Astrocyte of the spinal cord (primary cell): ENCODE results near the gene SATB2.

ENCODE experiments used
- DNase-seq: peaks from one replicate; pipeline ENCODE4 v3.0.0; 2011; ENCODE audit warnings: low read depth, low spot score
- H3K4me3 ChIP-seq: 2 replicates; pipeline ENCODE4 v1.5.1; 2011; ENCODE audit warnings: low read depth, mild to moderate bottlenecking, low read length, moderate library complexity
- in situ Hi-C: cut with HindIII; loops from 2 replicates; pipeline ENCODE4 v1.10.0; 2017; ENCODE audit warnings: low sequenced_read_pairs
- TF ChIP-seq, protein P1 (sequence below): IDR thresholded peaks from 2 replicates; pipeline ENCODE4 v1.5.1; 2012; ENCODE audit warnings: low read depth, mild to moderate bottlenecking, low read length, inconsistent platforms

Gene SATB2

DNA sequence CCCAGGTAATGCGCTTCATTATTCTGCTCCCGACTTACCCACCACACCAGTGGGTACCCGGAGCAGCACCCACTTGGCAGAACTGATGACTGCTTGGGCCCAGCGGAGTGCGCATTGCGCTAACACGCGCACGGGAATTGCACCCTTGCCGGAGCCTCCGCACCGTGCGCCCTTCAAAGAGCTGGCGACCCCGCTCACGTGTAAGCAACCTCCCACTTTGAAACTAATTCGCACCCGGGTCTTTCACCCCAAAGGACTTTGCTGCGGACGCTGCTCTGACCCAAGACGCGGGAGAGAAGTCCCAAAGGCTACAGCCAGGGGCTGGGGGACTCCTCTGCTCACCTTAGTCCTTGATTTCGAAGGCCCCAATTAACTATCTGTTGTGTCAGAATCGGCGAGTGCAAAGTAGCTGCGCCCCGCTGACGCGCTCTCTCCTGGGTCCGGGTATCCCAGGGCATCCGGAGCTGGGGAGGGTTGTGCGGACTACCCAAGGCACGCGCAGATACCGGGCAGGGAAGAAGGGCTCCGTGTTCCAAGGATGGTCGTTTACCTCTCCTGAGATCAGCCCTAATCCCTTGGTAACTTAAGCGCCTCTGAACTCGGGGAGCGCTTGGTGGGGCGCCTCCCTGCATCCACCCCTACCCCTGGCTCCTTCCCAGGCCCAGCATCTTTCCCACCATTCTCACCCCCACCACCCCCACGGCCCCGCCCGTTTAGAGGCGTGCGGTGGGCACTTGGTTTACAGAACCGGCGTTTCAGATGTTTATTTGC, 13.1 kb upstream of the SATB2 start:
- in situ Hi-C loops, result no loop called here
- TF ChIP-seq, protein P1, sequence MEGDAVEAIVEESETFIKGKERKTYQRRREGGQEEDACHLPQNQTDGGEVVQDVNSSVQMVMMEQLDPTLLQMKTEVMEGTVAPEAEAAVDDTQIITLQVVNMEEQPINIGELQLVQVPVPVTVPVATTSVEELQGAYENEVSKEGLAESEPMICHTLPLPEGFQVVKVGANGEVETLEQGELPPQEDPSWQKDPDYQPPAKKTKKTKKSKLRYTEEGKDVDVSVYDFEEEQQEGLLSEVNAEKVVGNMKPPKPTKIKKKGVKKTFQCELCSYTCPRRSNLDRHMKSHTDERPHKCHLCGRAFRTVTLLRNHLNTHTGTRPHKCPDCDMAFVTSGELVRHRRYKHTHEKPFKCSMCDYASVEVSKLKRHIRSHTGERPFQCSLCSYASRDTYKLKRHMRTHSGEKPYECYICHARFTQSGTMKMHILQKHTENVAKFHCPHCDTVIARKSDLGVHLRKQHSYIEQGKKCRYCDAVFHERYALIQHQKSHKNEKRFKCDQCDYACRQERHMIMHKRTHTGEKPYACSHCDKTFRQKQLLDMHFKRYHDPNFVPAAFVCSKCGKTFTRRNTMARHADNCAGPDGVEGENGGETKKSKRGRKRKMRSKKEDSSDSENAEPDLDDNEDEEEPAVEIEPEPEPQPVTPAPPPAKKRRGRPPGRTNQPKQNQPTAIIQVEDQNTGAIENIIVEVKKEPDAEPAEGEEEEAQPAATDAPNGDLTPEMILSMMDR, result no peak
- DNase-seq, result no peak
- H3K4me3 ChIP-seq, result peak overlapping the region; percentile 15

DNA sequence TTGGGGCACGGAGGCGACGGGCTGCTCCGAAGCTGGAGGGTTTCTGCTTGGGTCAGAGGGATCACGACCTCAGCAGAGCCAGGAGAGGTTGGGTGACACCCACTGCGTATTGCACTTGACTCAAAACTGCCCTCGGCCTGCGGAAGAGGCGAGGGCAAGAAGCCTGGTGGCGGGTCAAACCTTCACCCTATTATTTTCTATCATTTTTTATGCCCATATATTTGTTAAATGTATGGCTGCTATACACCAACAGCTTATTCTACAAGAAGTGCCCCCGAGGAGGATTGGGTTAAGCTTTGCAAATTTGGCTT, 12.6 kb upstream of the SATB2 start:
- TF ChIP-seq, protein P1, result no peak
- no peak overlapping the region for H3K4me3 ChIP-seq
- no peak for DNase-seq
- in situ Hi-C loops, result no loop called here

DNA sequence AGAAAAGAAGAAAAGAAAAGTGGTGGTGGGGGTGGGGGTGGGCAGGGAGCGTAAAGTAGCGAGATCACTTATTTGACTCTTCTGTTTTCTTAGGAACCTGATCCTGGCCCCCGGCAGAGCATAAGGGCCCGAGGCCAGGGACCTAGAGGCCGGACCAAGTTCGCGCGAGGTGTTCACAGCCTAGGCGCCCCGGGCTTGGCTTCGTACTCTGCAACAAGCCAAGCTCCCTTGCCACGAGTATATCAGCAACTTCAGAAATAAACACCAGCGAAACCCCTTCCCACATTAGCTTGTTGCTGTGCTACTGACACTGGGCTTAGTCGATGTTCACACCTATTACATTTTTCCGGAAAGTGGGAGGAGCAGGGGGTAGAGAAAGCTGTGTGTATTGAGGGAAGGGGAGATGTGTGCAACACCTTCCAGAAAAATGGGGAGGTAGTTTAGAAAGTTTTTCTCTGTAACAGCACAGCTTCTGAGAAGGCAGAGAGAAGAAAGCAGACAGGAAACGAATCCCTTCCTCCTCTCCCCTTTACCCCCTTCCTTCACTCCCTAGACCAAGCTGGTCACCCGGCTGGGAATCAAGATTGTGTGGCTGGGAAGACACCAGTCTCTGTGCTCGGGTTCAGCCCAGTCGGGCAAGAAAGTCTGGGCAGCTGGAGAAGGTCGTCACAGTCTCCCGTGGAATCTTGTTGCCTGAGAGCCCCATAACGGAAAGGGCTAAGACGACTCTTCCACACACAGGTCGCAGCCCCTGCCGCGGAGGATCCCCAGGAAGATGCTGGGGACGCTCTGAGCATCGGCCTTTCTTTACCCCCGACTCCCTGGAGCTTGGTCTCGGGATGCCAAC, 12.0 kb upstream of the SATB2 start:
- TF ChIP-seq, protein P1, result no peak
- in situ Hi-C loops, result no loop called here
- no peak for DNase-seq

GRCh38 chr2:199468561-199469513, 11.1 kb upstream of the SATB2 start:
- TF ChIP-seq, protein P1, result no peak
- H3K4me3 ChIP-seq, result peak overlapping the region; percentile 7
- DNase-seq, result no peak
- in situ Hi-C loops, result no loop called here

More for the DNA sequence above, 12.0 kb upstream of the SATB2 start:
- no peak overlapping the region for H3K4me3 ChIP-seq

DNA sequence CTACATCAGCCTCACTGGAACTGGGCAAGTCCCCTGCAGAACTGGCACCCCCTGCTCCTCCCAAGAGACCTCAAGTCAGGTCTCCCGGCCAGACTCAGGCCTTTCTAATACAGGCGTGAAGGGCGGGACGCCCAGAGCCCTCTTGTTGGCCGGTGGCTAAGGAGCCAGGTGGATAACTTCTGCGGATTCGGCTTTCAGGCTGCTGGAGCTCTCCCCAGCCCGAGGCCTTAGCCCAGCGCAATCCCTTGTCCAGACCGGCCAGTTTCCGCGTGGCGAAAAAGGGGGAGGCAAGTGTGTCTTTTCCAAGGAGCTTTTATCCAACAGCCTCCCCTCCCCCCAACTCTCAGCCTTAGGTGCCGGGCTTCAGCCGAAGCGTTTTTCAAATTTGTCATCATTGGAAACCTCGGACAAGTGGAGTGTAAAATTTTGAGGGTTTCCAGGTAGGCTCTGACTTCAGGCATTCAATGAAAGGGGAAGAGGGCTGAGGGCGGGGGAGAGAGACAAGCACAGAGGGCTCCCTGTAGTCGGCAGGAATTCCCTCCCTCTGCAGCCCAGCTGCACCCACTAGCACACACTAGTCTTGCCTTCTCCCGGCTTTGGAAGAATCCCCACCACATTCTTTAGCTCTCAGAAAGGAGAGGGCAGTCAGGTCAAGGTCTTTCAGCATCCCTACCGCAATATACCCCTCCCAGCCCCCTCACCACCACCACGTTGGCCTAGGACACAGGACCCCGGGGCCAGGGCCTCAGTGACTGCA, 9.5 kb upstream of the SATB2 start:
- no peak for DNase-seq
- TF ChIP-seq, protein P1, result no peak
- in situ Hi-C loops, result no loop called here
- no peak overlapping the region for H3K4me3 ChIP-seq

DNA sequence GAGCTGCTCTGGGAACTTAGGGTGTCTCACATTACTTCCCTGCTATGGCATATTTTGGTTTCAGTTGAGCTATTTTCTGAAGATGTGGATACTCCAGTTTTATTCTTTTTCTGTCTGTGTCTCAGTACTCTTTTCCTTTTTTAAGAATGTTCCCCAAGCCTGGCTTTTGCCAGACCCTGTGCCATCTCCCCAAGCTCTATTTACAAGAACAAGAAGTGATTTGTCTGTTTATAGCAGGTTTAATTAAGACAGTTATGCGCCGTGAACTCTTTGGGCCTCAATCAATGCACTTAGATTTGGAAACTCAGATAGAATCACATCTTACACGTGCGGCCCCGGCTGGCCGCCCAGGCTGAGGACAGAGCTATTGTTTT, 8.9 kb upstream of the SATB2 start:
- in situ Hi-C loops, result no loop called here
- H3K4me3 ChIP-seq, result no peak overlapping the region
- DNase-seq, result no peak
- TF ChIP-seq, protein P1, result no peak
